Vagina (tissue), 2 donors: ENCODE measurements around the gene ALB. TPM values are rescaled to one million over a fixed set of nuclear protein-coding genes. Genes with fewer than 3 reads are reported as not detected.

ENCODE experiments used
- DNase-seq, 2 donors: peaks; one replicate each; pipeline ENCODE4 v3.0.0-alpha.2; 2017; ENCODE audit errors: extremely low spot score in 2 of 2
- H3K27ac ChIP-seq: fragments of 200-600 bp; sonication (generic); one replicate; pipeline ENCODE4 v1.5.1; 2019
- H3K27me3 ChIP-seq: fragments of 200-600 bp; sonication (generic); one replicate; pipeline ENCODE4 v1.5.1; 2019
- H3K36me3 ChIP-seq, 2 donors: fragments of 200-600 bp; sonication (generic); one replicate each; pipeline ENCODE4 v1.5.1; 2017 to 2019
- H3K4me1 ChIP-seq: fragments of 200-600 bp; sonication (generic); one replicate; pipeline ENCODE4 v1.5.1; 2019
- H3K4me3 ChIP-seq, 2 donors: fragments of 200-600 bp; sonication (generic); 1 replicate in 1 of 2; 2 replicates in 1 of 2; pipeline ENCODE4 v1.5.1; 2016 to 2019
- H3K9me3 ChIP-seq: fragments of 200-600 bp; sonication (generic); one replicate; pipeline ENCODE4 v1.5.1; 2019
- POLR2A ChIP-seq, 2 donors: fragments of 450-650 bp; IDR thresholded peaks; one replicate each; pipeline ENCODE4 v1.6.1; 2017; ENCODE audit warnings: antibody characterized with exemption in 2 of 2, mild to moderate bottlenecking in 2 of 2, moderate library complexity in 2 of 2
- POLR2AphosphoS5 ChIP-seq, 2 donors: sonication (generic); formaldehyde crosslinking; IDR thresholded peaks; one replicate each; pipeline ENCODE4 v1.9.0; 2017; ENCODE audit warnings: antibody characterized with exemption in 2 of 2, mild to moderate bottlenecking in 2 of 2, low read depth in 1 of 2; ENCODE audit not compliant: insufficient read depth in 1 of 2
- intact Hi-C: fragments of 100-400 bp; cut with DNase I; formaldehyde crosslinking; loops from one replicate; pipeline ENCODE4 v1.15.1; 2023
- total RNA-seq: library from RNA; depleted of rRNA; stranded (reverse); fragments of >200 nt; gene quantifications from one replicate; pipeline ENCODE4 v1.2.3, GENCODE V29; 2016
- TF ChIP-seq, protein P1 (sequence below), 3 experiments: fragments of 450-650 bp in 2 of 3; fragments of 200-600 bp in 1 of 3; sonication (generic) in 1 of 3; IDR thresholded peaks; one replicate each; pipeline ENCODE4 v1.5.1; 2017 to 2019; ENCODE audit warnings: antibody characterized with exemption in 3 of 3, mild to moderate bottlenecking in 2 of 3, moderate library complexity in 2 of 3

Gene ALB
- total RNA-seq, 1 donor from 2014 or later: not detected

DNA sequence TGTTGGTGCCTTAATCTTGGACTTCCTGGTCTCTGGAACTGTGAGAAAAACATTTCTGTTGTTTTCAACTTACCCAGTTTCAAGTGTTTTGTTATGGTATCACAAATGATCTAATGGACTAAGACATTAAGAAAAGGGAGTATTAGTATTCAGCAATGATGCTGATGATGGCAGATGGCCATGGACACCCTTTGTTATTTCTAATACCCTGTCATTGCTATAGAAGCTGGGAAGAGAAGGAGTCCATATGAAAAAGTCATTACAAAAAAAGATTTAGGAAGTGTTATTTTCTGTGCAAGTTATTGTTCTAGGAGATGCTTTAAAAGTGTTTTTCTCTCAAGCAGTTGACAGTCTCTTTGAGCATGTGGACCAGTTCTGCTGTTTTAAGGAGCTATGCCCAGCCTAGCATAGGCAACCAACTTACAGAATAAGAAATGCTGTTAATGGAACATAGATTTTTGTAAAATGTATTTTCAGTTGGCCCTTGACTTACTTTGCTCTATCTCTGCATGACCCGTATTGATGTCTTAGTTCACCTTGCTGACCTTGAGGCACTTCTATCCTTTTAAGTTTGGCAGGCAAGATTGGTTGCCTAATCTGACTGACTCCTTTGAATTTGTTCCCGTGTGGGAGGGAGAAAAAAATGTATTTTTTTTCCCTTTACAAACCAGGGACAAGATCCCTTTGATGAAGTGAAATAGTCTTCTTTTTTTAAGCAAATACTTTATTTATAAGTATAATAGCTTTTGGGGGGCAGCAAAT lies 25.9 kb downstream of the ALB start:
- no peaks in the 10 kb centered on the region for H3K27me3 ChIP-seq
- TF ChIP-seq POLR2A (IDR thresholded peaks at IDR 0.05): no peak
- TF ChIP-seq, protein P1, sequence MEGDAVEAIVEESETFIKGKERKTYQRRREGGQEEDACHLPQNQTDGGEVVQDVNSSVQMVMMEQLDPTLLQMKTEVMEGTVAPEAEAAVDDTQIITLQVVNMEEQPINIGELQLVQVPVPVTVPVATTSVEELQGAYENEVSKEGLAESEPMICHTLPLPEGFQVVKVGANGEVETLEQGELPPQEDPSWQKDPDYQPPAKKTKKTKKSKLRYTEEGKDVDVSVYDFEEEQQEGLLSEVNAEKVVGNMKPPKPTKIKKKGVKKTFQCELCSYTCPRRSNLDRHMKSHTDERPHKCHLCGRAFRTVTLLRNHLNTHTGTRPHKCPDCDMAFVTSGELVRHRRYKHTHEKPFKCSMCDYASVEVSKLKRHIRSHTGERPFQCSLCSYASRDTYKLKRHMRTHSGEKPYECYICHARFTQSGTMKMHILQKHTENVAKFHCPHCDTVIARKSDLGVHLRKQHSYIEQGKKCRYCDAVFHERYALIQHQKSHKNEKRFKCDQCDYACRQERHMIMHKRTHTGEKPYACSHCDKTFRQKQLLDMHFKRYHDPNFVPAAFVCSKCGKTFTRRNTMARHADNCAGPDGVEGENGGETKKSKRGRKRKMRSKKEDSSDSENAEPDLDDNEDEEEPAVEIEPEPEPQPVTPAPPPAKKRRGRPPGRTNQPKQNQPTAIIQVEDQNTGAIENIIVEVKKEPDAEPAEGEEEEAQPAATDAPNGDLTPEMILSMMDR (IDR thresholded peaks at IDR 0.05): no peak
- TF ChIP-seq POLR2AphosphoS5 (IDR thresholded peaks at IDR 0.05; ENCODE audit: insufficient read depth in 1 of 2, low read depth in 1 of 2): no peak
- intact Hi-C loops: no loop called here
- H3K9me3 ChIP-seq: no peaks in the 10 kb centered on the region
- H3K4me3 ChIP-seq: no peak overlapping the region
- no peak overlapping the region for H3K27ac ChIP-seq
- H3K4me1 ChIP-seq: no peaks in the 10 kb centered on the region
- no peak for DNase-seq
- no peaks in the 10 kb centered on the region for H3K36me3 ChIP-seq

DNA sequence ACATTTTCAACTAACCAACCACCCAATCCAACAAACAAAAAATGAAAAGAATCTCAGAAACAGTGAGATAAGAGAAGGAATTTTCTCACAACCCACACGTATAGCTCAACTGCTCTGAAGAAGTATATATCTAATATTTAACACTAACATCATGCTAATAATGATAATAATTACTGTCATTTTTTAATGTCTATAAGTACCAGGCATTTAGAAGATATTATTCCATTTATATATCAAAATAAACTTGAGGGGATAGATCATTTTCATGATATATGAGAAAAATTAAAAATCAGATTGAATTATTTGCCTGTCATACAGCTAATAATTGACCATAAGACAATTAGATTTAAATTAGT lies 27.7 kb downstream of the ALB start:
- H3K27ac ChIP-seq: no peak overlapping the region
- no peak overlapping the region for H3K4me3 ChIP-seq
- H3K4me1 ChIP-seq: no peaks in the 10 kb centered on the region
- H3K9me3 ChIP-seq: no peaks in the 10 kb centered on the region
- H3K36me3 ChIP-seq: no peaks in the 10 kb centered on the region
- H3K27me3 ChIP-seq: no peaks in the 10 kb centered on the region
- intact Hi-C loops: no loop called here
- TF ChIP-seq POLR2AphosphoS5 (IDR thresholded peaks at IDR 0.05; ENCODE audit: insufficient read depth in 1 of 2, low read depth in 1 of 2) (no peak), POLR2A (IDR thresholded peaks at IDR 0.05) (no peak)
- TF ChIP-seq, protein P1 (IDR thresholded peaks at IDR 0.05): no peak
- no peak for DNase-seq

DNA sequence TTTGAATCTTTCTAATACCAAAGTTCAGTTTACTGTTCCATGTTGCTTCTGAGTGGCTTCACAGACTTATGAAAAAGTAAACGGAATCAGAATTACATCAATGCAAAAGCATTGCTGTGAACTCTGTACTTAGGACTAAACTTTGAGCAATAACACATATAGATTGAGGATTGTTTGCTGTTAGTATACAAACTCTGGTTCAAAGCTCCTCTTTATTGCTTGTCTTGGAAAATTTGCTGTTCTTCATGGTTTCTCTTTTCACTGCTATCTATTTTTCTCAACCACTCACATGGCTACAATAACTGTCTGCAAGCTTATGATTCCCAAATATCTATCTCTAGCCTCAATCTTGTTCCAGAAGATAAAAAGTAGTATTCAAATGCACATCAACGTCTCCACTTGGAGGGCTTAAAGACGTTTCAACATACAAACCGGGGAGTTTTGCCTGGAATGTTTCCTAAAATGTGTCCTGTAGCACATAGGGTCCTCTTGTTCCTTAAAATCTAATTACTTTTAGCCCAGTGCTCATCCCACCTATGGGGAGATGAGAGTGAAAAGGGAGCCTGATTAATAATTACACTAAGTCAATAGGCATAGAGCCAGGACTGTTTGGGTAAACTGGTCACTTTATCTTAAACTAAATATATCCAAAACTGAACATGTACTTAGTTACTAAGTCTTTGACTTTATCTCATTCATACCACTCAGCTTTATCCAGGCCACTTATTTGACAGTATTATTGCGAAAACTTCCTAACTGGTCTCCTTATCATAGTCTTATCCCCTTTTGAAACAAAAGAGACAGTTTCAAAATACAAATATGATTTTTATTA lies 28.3 kb downstream of the ALB start:
- intact Hi-C loops: no loop called here
- H3K4me1 ChIP-seq: no peaks in the 10 kb centered on the region
- no peak for DNase-seq
- TF ChIP-seq, protein P1 (IDR thresholded peaks at IDR 0.05): no peak
- TF ChIP-seq POLR2AphosphoS5 (IDR thresholded peaks at IDR 0.05; ENCODE audit: insufficient read depth in 1 of 2, low read depth in 1 of 2) (no peak), POLR2A (IDR thresholded peaks at IDR 0.05) (no peak)
- H3K27ac ChIP-seq: no peak overlapping the region
- H3K4me3 ChIP-seq: no peak overlapping the region
- no peaks in the 10 kb centered on the region for H3K36me3 ChIP-seq
- no peaks in the 10 kb centered on the region for H3K27me3 ChIP-seq
- H3K9me3 ChIP-seq: no peaks in the 10 kb centered on the region

DNA sequence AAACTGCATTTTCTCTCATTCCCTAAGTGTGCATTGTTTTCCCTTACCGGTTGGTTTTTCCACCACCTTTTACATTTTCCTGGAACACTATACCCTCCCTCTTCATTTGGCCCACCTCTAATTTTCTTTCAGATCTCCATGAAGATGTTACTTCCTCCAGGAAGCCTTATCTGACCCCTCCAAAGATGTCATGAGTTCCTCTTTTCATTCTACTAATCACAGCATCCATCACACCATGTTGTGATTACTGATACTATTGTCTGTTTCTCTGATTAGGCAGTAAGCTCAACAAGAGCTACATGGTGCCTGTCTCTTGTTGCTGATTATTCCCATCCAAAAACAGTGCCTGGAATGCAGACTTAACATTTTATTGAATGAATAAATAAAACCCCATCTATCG lies 29.1 kb downstream of the ALB start:
- Histone ChIP-seq H3K27me3 (no peaks in the 10 kb centered on the region), H3K4me1 (no peaks in the 10 kb centered on the region), H3K4me3 (no peak overlapping the region), H3K36me3 (no peaks in the 10 kb centered on the region), H3K9me3 (no peaks in the 10 kb centered on the region), H3K27ac (no peak overlapping the region)
- DNase-seq: no peak
- TF ChIP-seq POLR2AphosphoS5 (IDR thresholded peaks at IDR 0.05; ENCODE audit: insufficient read depth in 1 of 2, low read depth in 1 of 2) (no peak), POLR2A (IDR thresholded peaks at IDR 0.05) (no peak)
- TF ChIP-seq, protein P1 (IDR thresholded peaks at IDR 0.05): no peak
- intact Hi-C loops: no loop called here

DNA sequence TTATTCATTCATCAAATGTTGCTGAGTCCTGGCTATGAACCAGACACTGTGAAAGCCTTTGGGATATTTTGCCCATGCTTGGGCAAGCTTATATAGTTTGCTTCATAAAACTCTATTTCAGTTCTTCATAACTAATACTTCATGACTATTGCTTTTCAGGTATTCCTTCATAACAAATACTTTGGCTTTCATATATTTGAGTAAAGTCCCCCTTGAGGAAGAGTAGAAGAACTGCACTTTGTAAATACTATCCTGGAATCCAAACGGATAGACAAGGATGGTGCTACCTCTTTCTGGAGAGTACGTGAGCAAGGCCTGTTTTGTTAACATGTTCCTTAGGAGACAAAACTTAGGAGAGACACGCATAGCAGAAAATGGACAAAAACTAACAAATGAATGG lies 30.2 kb downstream of the ALB start:
- intact Hi-C loops: no loop called here
- Histone ChIP-seq H3K36me3 (no peaks in the 10 kb centered on the region), H3K4me1 (no peaks in the 10 kb centered on the region), H3K4me3 (no peak overlapping the region), H3K9me3 (no peaks in the 10 kb centered on the region), H3K27ac (no peak overlapping the region), H3K27me3 (no peaks in the 10 kb centered on the region)
- no peak for DNase-seq
- TF ChIP-seq POLR2AphosphoS5 (IDR thresholded peaks at IDR 0.05; ENCODE audit: insufficient read depth in 1 of 2, low read depth in 1 of 2): no peak
- TF ChIP-seq POLR2A (IDR thresholded peaks at IDR 0.05): no peak
- TF ChIP-seq, protein P1 (IDR thresholded peaks at IDR 0.05): no peak
